ENCODE data around the gene SCG3.

GRCh38 chr15:51634591-51635198 lies 46.6 kb upstream of the SCG3 start:
- TF ChIP-seq MXI1 (IDR thresholded peaks at IDR 0.05; ENCODE audit: borderline replicate concordance, low read depth, low read length), result no peak
- TF ChIP-seq ZBTB21 (CRISPR knock-in tag; IDR thresholded peaks at IDR 0.05), result no peak
- TF ChIP-seq JARID2 (CRISPR knock-in tag; IDR thresholded peaks at IDR 0.05; ENCODE audit: insufficient replicate concordance), result no peak
- no peak for TF ChIP-seq BCL6 (CRISPR knock-in tag; IDR thresholded peaks at IDR 0.05)
- no peak for TF ChIP-seq STAT6 (CRISPR knock-in tag; IDR thresholded peaks at IDR 0.05; ENCODE audit: borderline replicate concordance)
- TF ChIP-seq EZH2 (conservative IDR thresholded peaks at IDR 0.05; ENCODE audit: low read depth, low read length), result no peak
- no peak for TF ChIP-seq MAX (IDR thresholded peaks at IDR 0.05)
- no peak for TF ChIP-seq SP1 (IDR thresholded peaks at IDR 0.05)
- TF ChIP-seq SP1 (CRISPR knock-in tag; IDR thresholded peaks at IDR 0.05), result no peak
- TF ChIP-seq ZNF512 (CRISPR knock-in tag; IDR thresholded peaks at IDR 0.05), result no peak
- no peak for TF ChIP-seq CBX5 (CRISPR knock-in tag; IDR thresholded peaks at IDR 0.05; ENCODE audit: borderline replicate concordance)
- TF ChIP-seq JUND (CRISPR knock-in tag; IDR thresholded peaks at IDR 0.05), result no peak
- TF ChIP-seq TBX3 (IDR thresholded peaks at IDR 0.05; ENCODE audit: borderline replicate concordance), result no peak
- no peak for TF ChIP-seq IRF1 (CRISPR knock-in tag; IDR thresholded peaks at IDR 0.05; ENCODE audit: low read depth)
- no peak for TF ChIP-seq ZNF704 (CRISPR knock-in tag; IDR thresholded peaks at IDR 0.05; ENCODE audit: borderline replicate concordance)
